ENCODE results near the gene FAM13A.

GRCh38 chr4:89026542-89026941 is 30.4 kb downstream of the FAM13A start:
- TF ChIP-seq EZH2phosphoT487 (IDR thresholded peaks at IDR 0.05; ENCODE audit: low read depth, severe bottlenecking, unreplicated experiment) (no peak), CTCF (IDR thresholded peaks at IDR 0.05; ENCODE audit: poor library complexity) (no peak), EZH2 (IDR thresholded peaks at IDR 0.05; ENCODE audit: borderline replicate concordance) (no peak)

Measured in hepatocyte (in vitro differentiated cells).